Stimulated activated CD4-positive, alpha-beta T cell treated with anti-CD3 and anti-CD28 coated beads, TNF-alpha, amount 100 ng/mL, for 48 hours (primary cell): ENCODE results near the gene ZNF543.
"Not testable (repeated sequence)": the region's sequence is repeated elsewhere in the genome, so short reads cannot be mapped to it uniquely, and the experiment has no call there.

ENCODE experiments used
- DNase-seq, 3 donors: peaks; one replicate each; pipeline ENCODE4 v3.0.0-alpha.2; 2020; ENCODE audit warnings: low read depth in 3 of 3

The ZNF543 gene

DNA sequence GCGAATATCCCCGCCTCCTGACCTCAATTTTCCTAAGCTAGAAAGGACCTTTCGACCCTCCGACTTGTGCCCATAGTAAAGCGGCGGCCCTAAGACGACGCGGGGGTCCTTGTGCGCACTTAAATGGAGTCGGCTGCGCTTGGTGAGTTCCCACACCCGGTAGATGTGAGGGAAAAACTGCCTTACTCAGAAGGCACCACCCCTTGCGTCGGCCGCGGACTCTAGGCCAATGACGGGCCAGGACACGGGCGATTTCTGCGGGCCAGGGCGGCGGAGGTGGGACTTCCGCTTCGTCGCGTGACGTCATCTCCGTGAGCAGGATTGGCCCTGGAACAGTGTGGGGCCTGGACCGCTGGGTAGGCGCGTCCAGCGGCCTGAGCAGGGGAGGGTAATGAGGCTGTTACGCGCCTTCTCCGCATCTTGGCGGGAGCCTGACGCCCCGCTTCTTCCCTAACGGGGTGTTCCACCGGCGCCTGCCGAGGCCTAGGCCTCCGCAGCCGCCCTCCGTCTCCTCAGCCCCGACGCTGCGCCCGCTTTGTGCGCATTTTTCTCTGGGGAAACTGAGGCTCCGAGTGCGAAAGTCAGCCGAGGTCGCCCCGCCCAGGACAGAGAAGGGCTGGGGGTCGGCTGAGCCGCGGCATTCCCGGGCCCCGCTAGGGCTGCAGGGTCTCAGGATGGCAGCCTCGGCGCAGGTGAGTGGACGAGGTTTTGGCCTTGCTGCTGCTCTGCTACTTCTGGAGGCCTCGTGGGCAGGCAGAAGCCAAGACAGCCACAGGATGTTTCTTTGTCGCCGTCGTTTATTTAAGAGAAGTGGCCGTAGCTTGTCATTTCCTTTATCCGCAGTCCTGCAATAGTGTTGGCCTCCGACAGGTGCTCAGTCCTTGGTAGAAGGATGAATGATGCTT, at the start of gene ZNF543:
Gene ZNF543, plus strand, starts transcription at position 293 of the 905 bp plus-strand sequence. Its CDS starts 382 bp downstream, at position 675.
- peak; percentile 88 to 90 (median 90) for DNase-seq

- DNase-seq, result no peak
Observed at GRCh38 chr19:57271280-57271679, 49.0 kb upstream of the ZNF543 start.

- DNase-seq, result no peak
Observed at GRCh38 chr19:57273014-57273413, 47.3 kb upstream of the ZNF543 start.

DNA sequence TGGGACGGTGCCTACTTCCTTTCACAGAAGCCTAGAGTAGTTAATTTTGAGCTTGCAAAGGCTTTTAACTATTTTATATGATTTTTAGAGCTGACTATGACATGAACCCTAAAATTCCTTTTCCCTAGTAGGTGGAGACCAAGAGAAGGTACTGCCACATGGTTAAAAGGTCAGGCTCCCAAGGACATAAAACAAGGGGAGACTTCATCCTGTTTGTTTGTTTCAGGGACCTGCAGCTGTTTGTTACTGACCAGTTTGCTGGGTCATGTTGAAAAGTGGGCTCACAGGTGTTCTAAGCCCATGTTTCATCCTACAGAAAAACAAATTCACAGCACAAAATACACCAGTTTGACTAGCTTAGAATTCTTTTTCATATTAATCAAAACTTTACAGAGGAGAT, 43.8 kb upstream of the ZNF543 start:
- no peak for DNase-seq

DNA sequence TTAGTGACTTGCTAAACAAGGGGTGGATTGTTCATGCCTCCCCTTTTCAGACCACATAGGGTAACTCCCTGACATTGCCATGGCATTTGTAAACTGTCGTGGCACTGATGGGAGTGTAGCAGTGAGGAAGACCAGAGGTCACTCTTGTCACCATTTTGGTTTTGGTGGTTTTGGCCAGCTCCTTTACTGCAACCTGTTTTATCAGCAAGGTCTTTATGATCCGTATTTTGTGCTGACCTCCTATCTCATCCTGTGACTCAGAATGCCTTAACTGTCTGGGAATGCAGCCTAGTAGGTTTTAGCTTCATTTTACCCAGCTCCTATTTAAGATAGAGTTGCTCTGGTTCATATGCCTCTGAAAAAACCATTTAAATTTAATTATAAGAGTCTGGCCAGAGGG, 41.8 kb upstream of the ZNF543 start:
- not testable (repeated sequence) for DNase-seq

GRCh38 chr19:57279418-57280164, 40.7 kb upstream of the ZNF543 start:
- DNase-seq, result peak; percentile 72 to 75 (median 74)

GRCh38 chr19:57280165-57280961, 39.9 kb upstream of the ZNF543 start, which contains the start of gene ZNF460:
ZNF460 (plus strand) TSS chr19:57280485; CDS start chr19:57280807, 322 bp downstream.
- DNase-seq, result peak; percentile 92 to 94 (median 92)

DNA sequence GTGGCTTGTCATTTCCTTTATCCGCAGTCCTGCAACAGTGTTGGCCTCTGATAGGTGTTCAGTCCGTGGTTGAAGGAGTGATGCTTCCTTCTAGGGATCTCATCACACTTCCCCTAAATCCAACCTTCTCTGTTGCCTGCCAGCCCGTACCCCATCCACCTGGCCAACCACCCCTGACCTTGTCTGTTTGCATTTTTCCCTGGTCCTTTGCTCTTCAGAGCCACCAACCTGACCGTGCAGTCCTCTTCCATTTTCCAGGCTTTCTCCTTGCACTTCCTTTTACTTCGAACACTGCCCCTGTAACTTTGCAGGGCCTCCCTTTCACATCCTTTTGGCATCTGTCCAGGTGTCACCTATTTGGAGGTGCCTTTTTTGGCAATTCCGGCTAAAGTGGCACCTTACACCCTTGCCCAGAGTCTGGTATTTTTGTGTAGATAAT, 39.3 kb upstream of the ZNF543 start:
- no peak for DNase-seq

DNA sequence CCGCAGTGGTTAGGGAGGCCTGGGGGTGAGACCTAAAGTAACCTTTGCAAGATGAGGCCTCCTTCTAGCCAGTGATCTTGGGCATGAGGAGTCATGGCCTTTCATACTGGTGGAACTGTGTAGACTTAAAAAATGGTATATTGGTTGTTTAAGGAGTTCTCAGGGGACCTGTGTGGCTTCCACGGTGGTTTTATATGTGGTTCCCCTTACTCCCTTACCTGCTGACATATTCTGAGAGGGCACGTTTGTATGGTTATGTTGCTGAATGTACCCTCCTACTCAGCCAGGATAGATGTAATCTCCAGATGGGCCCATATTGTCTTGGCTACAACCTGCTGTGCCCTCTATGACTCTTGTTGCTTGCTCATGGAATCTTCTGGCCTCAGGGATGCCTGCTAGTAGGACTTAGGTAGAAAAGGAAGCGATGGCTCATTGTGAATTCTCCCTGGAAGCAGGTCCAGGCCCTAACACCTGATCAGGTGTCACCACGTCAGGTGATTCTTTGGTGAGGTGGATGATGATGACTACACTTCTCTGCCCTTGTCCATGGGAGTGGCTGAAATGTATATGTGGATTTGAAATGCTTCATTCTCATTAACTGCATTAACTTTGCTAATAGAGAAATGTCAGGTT, 38.1 kb upstream of the ZNF543 start:
- no peak for DNase-seq

DNA sequence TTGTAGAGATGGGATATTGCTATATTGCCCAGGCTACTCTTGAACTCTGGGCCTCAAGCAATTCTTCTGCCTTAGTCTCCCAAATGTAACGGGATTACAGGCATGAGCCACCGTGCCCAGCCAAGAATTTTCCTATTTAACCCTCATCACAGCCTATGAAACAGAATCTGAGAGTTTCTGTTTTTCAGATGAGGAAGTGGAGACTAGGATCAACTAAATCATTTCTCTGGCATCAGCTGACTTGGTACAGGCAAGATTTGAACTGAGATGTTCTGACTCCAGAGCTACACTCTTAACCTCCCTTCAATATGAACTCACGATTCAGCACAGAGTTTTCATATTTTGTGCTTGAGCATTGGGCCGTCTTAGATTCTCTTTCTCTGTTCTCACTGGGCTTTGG, 31.9 kb upstream of the ZNF543 start:
- no peak for DNase-seq

DNA sequence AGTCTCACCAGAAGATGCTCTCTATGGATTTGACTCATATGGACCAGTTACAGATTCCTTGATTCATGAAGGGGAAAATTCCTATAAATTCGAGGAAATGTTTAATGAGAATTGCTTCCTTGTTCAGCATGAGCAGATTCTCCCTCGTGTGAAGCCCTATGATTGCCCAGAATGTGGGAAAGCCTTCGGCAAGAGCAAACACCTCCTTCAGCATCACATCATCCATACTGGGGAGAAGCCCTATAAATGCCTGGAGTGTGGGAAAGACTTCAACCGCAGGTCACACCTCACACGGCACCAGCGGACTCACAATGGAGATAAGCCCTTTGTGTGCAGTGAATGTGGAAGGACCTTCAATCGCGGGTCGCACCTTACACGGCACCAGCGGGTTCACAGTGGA, 29.3 kb upstream of the ZNF543 start:
- no peak for DNase-seq

GRCh38 chr19:57292547-57292946, 27.7 kb upstream of the ZNF543 start:
- DNase-seq, result no peak

DNA sequence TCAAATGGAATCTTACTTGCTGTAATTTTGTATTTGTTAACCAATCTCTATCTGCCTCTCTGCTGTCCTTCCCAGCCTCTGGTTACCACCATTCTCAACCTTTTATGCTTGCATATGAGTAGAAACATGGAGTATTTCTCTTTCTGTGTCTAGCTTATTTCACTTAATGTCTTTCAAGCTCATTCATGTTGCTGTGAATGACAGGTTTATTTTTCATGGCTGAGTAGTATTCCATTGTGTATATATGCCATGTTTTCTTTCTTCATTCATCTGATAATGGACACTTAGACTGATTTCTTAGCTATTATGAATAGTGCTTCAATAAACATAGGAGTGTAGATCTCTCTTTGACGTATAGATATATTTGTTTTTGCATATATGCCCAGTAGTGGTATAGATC, 26.6 kb upstream of the ZNF543 start:
- DNase-seq, result no peak

- no peak for DNase-seq
Observed at GRCh38 chr19:57302020-57302465, 18.2 kb upstream of the ZNF543 start.

- DNase-seq, result no peak
Observed at GRCh38 chr19:57302727-57303401, 17.4 kb upstream of the ZNF543 start.

DNA sequence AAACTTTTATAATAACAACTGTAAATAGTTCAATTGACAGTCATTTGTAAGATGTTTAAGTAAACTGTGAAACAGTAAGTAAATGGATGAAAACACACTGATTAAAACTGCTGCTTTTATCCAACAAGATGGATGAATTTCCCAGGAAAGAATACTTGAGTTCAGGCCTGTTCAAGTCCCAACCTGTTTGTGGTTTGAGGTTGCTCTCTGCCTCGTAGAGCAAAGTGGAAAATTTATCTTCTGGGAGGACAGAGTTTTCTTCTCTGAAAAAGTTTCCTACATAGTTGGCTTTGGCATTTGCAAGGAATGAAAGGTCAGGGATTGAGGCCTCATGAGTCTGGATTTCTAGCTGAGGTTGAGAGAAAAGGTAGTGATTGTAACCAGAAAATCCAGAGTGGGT, 15.2 kb upstream of the ZNF543 start:
- no peak for DNase-seq

- no peak for DNase-seq
Observed at GRCh38 chr19:57308514-57308913, 11.8 kb upstream of the ZNF543 start.

DNA sequence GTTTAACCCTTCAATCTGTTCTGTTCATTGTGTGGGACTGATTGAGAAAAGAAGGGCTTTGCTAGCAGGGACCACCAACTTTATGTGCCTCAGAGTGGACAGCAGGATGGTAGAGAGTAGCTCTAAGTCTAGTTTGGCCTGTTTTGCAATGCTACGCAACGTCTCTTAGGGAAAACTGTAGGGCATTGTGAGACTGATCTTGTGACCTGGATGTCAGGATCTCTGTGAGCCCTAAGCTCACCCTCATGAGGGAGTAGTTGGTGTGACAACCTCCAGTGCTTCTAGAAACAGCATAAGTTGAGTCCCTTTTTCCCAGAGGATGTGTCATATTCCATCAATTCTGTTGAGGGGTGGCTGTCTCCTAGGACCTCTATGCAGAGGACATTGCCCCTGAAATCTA, 9.5 kb upstream of the ZNF543 start:
- no peak for DNase-seq

GRCh38 chr19:57314146-57314545, 6.1 kb upstream of the ZNF543 start:
- DNase-seq, result no peak

- no peak for DNase-seq
Observed at GRCh38 chr19:57317503-57317902, 2.8 kb upstream of the ZNF543 start.

DNA sequence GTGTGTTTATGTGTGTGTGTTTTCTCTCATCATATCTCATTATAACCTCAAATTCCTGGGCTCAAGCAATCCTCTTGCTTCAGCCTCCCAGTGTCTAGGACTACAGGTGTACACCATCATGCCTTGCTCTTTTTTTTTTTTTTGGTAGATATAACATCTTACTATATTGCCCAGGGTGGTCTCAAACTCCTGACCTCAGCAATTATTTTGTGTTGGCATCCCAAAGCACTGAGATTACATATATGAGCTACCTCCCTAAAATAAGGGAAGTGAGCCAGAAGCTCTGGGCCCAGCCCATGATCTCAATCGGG, 448 bp upstream of the ZNF543 start:
- no peak for DNase-seq
